K562 (cell line): ENCODE results near the gene CT47A1. TPM values are rescaled to one million over a fixed set of nuclear protein-coding genes. Genes with fewer than 3 reads are reported as not detected.

Experiments
- ATAC-seq: fragments of 200-7000 bp; cut with Tn5 transposase; 3 replicates; pipeline ENCODE4 v1.9.1; 2020; ENCODE audit warnings: moderate library complexity
- BruUV-seq: library from RNA; stranded (reverse); fragments of 400-500 nt; replicated peaks from 2 replicates; lab custom pipeline; 2021; lab: Mats Ljungman, UMichigan
- CTCF ChIA-PET: fragments of 300-600 bp; formaldehyde crosslinking; extraction: SDS; loops from one replicate; lab custom pipeline; 2021; ENCODE audit warnings: low intra/inter-chr PET ratio; lab: Yijun Ruan, JAX
- POLR2A ChIA-PET: fragments of 300-600, 350-650 bp; sonication (Branson Sonifier 250); formaldehyde crosslinking; extraction: SDS; loops from one replicate; lab custom pipeline; 2021; ENCODE audit warnings: antibody characterized with exemption, inconsistent platforms; lab: Yijun Ruan, JAX
- DNase-seq, 4 experiments: peaks; one replicate each; pipeline versions ENCODE4 v3.0.0 to v3.0.0-alpha.2; 2011 to 2018; ENCODE audit warnings: low spot score in 3 of 4, mixed read lengths in 3 of 4; ENCODE audit errors: extremely low read depth in 1 of 4
- FAIRE-seq: peaks from 2 replicates; lab custom pipeline; 2011; peaks lifted over from hg19 to GRCh38; lab: Jason Lieb, UNC
- H2AFZ ChIP-seq: 2 replicates; pipeline ENCODE4 v1.6.0; 2011; ENCODE audit warnings: low read depth, low read length, control low read depth, inconsistent platforms
- H3K27ac ChIP-seq: fragments of 200-600 bp; 3 replicates; pipeline ENCODE4 v1.8.0; 2011; ENCODE audit warnings: low read depth, mild to moderate bottlenecking, control low read depth, inconsistent platforms, low read length, moderate library complexity, mixed read lengths; ENCODE audit errors: extremely low read depth
- H3K27me3 ChIP-seq, 2 experiments: fragments of 300-600 bp in 1 of 2; 2 replicates in 1 of 2; 3 replicates in 1 of 2; pipeline versions ENCODE4 v1.6.0 to v1.8.0; 2011; ENCODE audit warnings: inconsistent platforms in 2 of 2, low read length in 2 of 2, mild to moderate bottlenecking in 1 of 2, mixed read lengths in 1 of 2, moderate library complexity in 1 of 2; ENCODE audit not compliant: control insufficient read depth in 2 of 2, insufficient read depth in 2 of 2
- H3K36me3 ChIP-seq: fragments of 300-600 bp; 3 replicates; pipeline ENCODE4 v1.8.0; 2011; ENCODE audit warnings: mild to moderate bottlenecking, low read length, inconsistent platforms; ENCODE audit not compliant: control insufficient read depth, insufficient read depth
- H3K4me1 ChIP-seq, 2 experiments: fragments of 200-600 bp in 1 of 2; replicated peaks in 1 of 2; 2 replicates in 1 of 2; 3 replicates in 1 of 2; pipeline versions ENCODE4 v1.5.1 to v1.8.0; 2011; ENCODE audit warnings: inconsistent platforms in 2 of 2, low read length in 2 of 2, mild to moderate bottlenecking in 1 of 2, mixed read lengths in 1 of 2, moderate library complexity in 1 of 2; ENCODE audit not compliant: control insufficient read depth in 2 of 2, insufficient read depth in 2 of 2
- H3K4me2 ChIP-seq: 2 replicates; pipeline ENCODE4 v1.6.1; 2011; ENCODE audit warnings: low read length, control low read depth, inconsistent platforms, mixed read lengths; ENCODE audit not compliant: insufficient read depth
- H3K4me3 ChIP-seq: fragments of 200-600 bp; sonication (generic), shearing (Covaris generic); 2 replicates; pipeline ENCODE4 v1.5.1; 2016; ENCODE audit warnings: control low read depth, inconsistent platforms
- H3K79me2 ChIP-seq: fragments of 200-600 bp; 3 replicates; pipeline ENCODE4 v1.8.0; 2011; ENCODE audit warnings: low read length, inconsistent platforms; ENCODE audit not compliant: control insufficient read depth, insufficient read depth
- H3K9ac ChIP-seq, 2 experiments: 2 replicates each; pipeline versions ENCODE4 v1.6.0 to v1.6.1; 2011; ENCODE audit warnings: low read depth in 2 of 2, low read length in 2 of 2, control low read depth in 1 of 2, inconsistent platforms in 1 of 2, mild to moderate bottlenecking in 1 of 2, mixed read lengths in 1 of 2; ENCODE audit not compliant: insufficient read depth in 1 of 2
- H3K9me1 ChIP-seq: one replicate; pipeline ENCODE4 v1.6.0; 2011; ENCODE audit warnings: inconsistent platforms, mild to moderate bottlenecking, low read length, moderate library complexity; ENCODE audit not compliant: control insufficient read depth, insufficient read depth
- H3K9me3 ChIP-seq: replicated peaks from 2 replicates; pipeline ENCODE4 v1.5.1; 2011; ENCODE audit warnings: low read depth, low read length, inconsistent platforms; ENCODE audit not compliant: control insufficient read depth, insufficient read depth
- H4K20me1 ChIP-seq: replicated peaks from 2 replicates; pipeline ENCODE4 v1.6.1; 2011; ENCODE audit warnings: low read length, inconsistent platforms, mixed read lengths; ENCODE audit not compliant: control insufficient read depth, insufficient read depth
- ADNP ChIP-seq: fragments of 200-800 bp; sonication (Bioruptor generic); IDR thresholded peaks from 2 replicates; pipeline ENCODE4 v1.6.1; 2016; ENCODE audit warnings: missing genetic modification characterization, missing compliant biosample characterization
- BDP1 ChIP-seq: IDR thresholded peaks from 3 replicates; pipeline ENCODE4 v1.6.1; 2011; ENCODE audit not compliant: insufficient read length, insufficient read depth
- DIDO1 ChIP-seq: fragments of 450-650 bp; IDR thresholded peaks from 2 replicates; pipeline ENCODE4 v1.6.1; 2016; ENCODE audit warnings: low read depth, missing biosample characterization, missing genetic modification characterization
- HNRNPL ChIP-seq: fragments of 200-400 bp; formaldehyde crosslinking; IDR thresholded peaks from 2 replicates; pipeline ENCODE4 v1.6.1; 2017; ENCODE audit warnings: low read depth, mild to moderate bottlenecking, low read length
- KLF16 ChIP-seq: IDR thresholded peaks from 2 replicates; pipeline ENCODE4 v1.6.1; 2016; ENCODE audit warnings: antibody characterized with exemption
- MECOM ChIP-seq: fragments of 250-450 bp; sonication (Bioruptor Pico); IDR thresholded peaks from 2 replicates; pipeline ENCODE4 v1.8.0; 2022; ENCODE audit warnings: inconsistent platforms
- NBN ChIP-seq: fragments of 450-650 bp; IDR thresholded peaks from 2 replicates; pipeline ENCODE4 v1.6.1; 2016; ENCODE audit warnings: low read depth, mild to moderate bottlenecking
- POLR2G ChIP-seq: fragments of 200-400 bp; formaldehyde crosslinking; IDR thresholded peaks from 2 replicates; pipeline ENCODE4 v1.6.1; 2017; ENCODE audit warnings: low read depth, mild to moderate bottlenecking, antibody characterized with exemption, low read length, moderate library complexity
- PTRF ChIP-seq: fragments of 450-650 bp; IDR thresholded peaks from 2 replicates; pipeline ENCODE4 v1.6.1; 2016; ENCODE audit warnings: mild to moderate bottlenecking, missing genetic modification characterization, missing compliant biosample characterization
- STAG1 ChIP-seq: sonication (generic); formaldehyde crosslinking; IDR thresholded peaks from 2 replicates; pipeline ENCODE4 v1.5.0; 2020; ENCODE audit warnings: missing genetic modification reagents, borderline replicate concordance
- TOE1 ChIP-seq, 2 experiments: fragments of 450-650 bp in 1 of 2; sonication (generic) in 1 of 2; formaldehyde crosslinking in 1 of 2; IDR thresholded peaks; 2 replicates each; pipeline versions ENCODE4 v1.7.1 to v1.8.0; 2016 to 2022; ENCODE audit warnings: borderline replicate concordance in 2 of 2, mild to moderate bottlenecking in 2 of 2, antibody characterized with exemption in 1 of 2, inconsistent platforms in 1 of 2, low read depth in 1 of 2, missing genetic modification reagents in 1 of 2, moderate library complexity in 1 of 2
- XRCC4 ChIP-seq: IDR thresholded peaks from one replicate; pipeline ENCODE4 v1.6.1; 2011; ENCODE audit not compliant: insufficient read depth, insufficient read length; ENCODE audit errors: extremely low read depth
- ZNF133 ChIP-seq: fragments of 250-450 bp; sonication (Bioruptor Pico); IDR thresholded peaks from 2 replicates; pipeline ENCODE4 v1.4.0; 2020; ENCODE audit warnings: mild to moderate bottlenecking
- ZSCAN32 ChIP-seq: fragments of 450-650 bp; formaldehyde crosslinking; IDR thresholded peaks from 2 replicates; pipeline ENCODE4 v1.4.0; 2020; ENCODE audit warnings: mild to moderate bottlenecking, moderate library complexity
- in situ Hi-C: fragments of 300-500 bp; cut with MboI; formaldehyde crosslinking; loops from 4 replicates; pipeline ENCODE4 v1.15.0; 2018; ENCODE audit warnings: inconsistent platforms, mixed read lengths
- intact Hi-C: fragments of 100-400 bp; cut with micrococcal nuclease; formaldehyde crosslinking; loops from 2 replicates; pipeline ENCODE4 v1.14.2; 2022
- polyA plus RNA-seq, 8 experiments: library from polyadenylated mRNA; depleted of rRNA in 4 of 8; stranded (reverse) in 5 of 8; unstranded in 3 of 8; fragments of >200 nt; fragmentation: Nextera tagmentation in 2 of 8; fragmentation: Illumina TruSeq in 1 of 8; extraction: Ambion mirVana in 2 of 8; extraction: Trizol in 1 of 8; gene quantifications; 2 replicates each; pipeline versions ENCODE4 v1.2.1 to v1.2.3, GENCODE V29; 2011 to 2014; ENCODE audit warnings: inconsistent platforms in 1 of 8, missing spikeins in 1 of 8
- total RNA-seq, 7 experiments: library from RNA; depleted of rRNA in 6 of 7; stranded (reverse); fragments of >200 nt in 6 of 7; fragmentation: Illumina TruSeq in 2 of 7; extraction: Trizol in 2 of 7; gene quantifications; 2 replicates each; pipeline versions ENCODE4 v1.2.1 to v1.2.3, GENCODE V29; 2011 to 2021; ENCODE audit warnings: low replicate concordance in 1 of 7
- TF ChIP-seq, protein P1 (sequence below): fragments of 450-650 bp; formaldehyde crosslinking; IDR thresholded peaks from 2 replicates; pipeline ENCODE4 v1.4.0; 2022; ENCODE audit warnings: missing genetic modification characterization
- TF ChIP-seq, protein P2 (sequence below), 2 experiments: IDR thresholded peaks; 2 replicates each; pipeline ENCODE4 v1.6.1; 2012; ENCODE audit warnings: improper control_type of control experiment in 2 of 2, low read depth in 2 of 2, low read length in 2 of 2, borderline replicate concordance in 1 of 2

CT47A1 gene
- total and polyA plus RNA-seq, 9 of the 15 experiments (the other 6 are each of a cell fraction or from before 2014, with no cell fraction given) = 0.80 TPM; not detected in 8

- no peak for DNase-seq
- POLR2A ChIA-PET = no interaction called here
- no peaks in the 10 kb centered on the region for H4K20me1 ChIP-seq
- intact Hi-C loops = no loop called here
- in situ Hi-C loops = no loop called here
- no peaks in the 10 kb centered on the region for H3K9me1 ChIP-seq
- H3K79me2 ChIP-seq = no peaks in the 10 kb centered on the region
- no peak overlapping the region for H3K4me3 ChIP-seq
- no peak overlapping the region for H2AFZ ChIP-seq
- H3K9ac ChIP-seq = no peak overlapping the region
- H3K4me2 ChIP-seq = no peak overlapping the region
- H3K4me1 ChIP-seq = no peaks in the 10 kb centered on the region; a peak in 1 of 5 replicates
- no TSS peak for BruUV-seq
- no peaks in the 10 kb centered on the region for H3K27me3 ChIP-seq
- CTCF ChIA-PET = no interaction called here
- no peak for FAIRE-seq
- TF ChIP-seq DIDO1 (tag) (no peak), BDP1 (no peak), ZNF133 (CRISPR knock-in tag) (no peak), XRCC4 (no peak), HNRNPL (no peak), NBN (no peak), PTRF (tag) (no peak), ZSCAN32 (no peak), ADNP (tag) (no peak), KLF16 (no peak), TOE1 (IDR thresholded peaks at IDR 0.05; ENCODE audit: borderline replicate concordance) (no peak), TOE1 (CRISPR knock-in tag; IDR thresholded peaks at IDR 0.05; ENCODE audit: borderline replicate concordance, low read depth) (no peak), STAG1 (CRISPR knock-in tag) (no peak), MECOM (CRISPR knock-in tag) (no peak), POLR2G (no peak)
- TF ChIP-seq, protein P1, sequence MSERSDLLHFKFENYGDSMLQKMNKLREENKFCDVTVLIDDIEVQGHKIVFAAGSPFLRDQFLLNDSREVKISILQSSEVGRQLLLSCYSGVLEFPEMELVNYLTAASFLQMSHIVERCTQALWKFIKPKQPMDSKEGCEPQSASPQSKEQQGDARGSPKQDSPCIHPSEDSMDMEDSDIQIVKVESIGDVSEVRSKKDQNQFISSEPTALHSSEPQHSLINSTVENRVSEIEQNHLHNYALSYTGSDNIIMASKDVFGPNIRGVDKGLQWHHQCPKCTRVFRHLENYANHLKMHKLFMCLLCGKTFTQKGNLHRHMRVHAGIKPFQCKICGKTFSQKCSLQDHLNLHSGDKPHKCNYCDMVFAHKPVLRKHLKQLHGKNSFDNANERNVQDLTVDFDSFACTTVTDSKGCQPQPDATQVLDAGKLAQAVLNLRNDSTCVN (CRISPR knock-in tag) = no peak
- TF ChIP-seq, protein P2, sequence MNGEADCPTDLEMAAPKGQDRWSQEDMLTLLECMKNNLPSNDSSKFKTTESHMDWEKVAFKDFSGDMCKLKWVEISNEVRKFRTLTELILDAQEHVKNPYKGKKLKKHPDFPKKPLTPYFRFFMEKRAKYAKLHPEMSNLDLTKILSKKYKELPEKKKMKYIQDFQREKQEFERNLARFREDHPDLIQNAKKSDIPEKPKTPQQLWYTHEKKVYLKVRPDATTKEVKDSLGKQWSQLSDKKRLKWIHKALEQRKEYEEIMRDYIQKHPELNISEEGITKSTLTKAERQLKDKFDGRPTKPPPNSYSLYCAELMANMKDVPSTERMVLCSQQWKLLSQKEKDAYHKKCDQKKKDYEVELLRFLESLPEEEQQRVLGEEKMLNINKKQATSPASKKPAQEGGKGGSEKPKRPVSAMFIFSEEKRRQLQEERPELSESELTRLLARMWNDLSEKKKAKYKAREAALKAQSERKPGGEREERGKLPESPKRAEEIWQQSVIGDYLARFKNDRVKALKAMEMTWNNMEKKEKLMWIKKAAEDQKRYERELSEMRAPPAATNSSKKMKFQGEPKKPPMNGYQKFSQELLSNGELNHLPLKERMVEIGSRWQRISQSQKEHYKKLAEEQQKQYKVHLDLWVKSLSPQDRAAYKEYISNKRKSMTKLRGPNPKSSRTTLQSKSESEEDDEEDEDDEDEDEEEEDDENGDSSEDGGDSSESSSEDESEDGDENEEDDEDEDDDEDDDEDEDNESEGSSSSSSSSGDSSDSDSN (IDR thresholded peaks at IDR 0.05; ENCODE audit: borderline replicate concordance in 1 of 2, low read depth in 2 of 2, low read length in 2 of 2) = no peak
- no peaks in the 10 kb centered on the region for H3K9me3 ChIP-seq
- no peak overlapping the region for H3K27ac ChIP-seq
- ATAC-seq = no peak
- no peaks in the 10 kb centered on the region for H3K36me3 ChIP-seq
Measured at GRCh38 chrX:121013897-121014455, 28.4 kb upstream of the CT47A1 start.
